Fibroblast of lung (primary cell): ENCODE results near the gene BCL11A. TPM values are rescaled to one million over a fixed set of nuclear protein-coding genes. Genes with fewer than 3 reads are reported as not detected.

Experiments
- DNase-seq, 2 donors: peaks; one replicate each; pipeline versions ENCODE4 v3.0.0 to v3.0.0-alpha.2; 2010; ENCODE audit warnings: low read depth in 2 of 2
- H2AFZ ChIP-seq: 2 replicates; pipeline ENCODE4 v1.5.1; 2012; ENCODE audit warnings: low read length, control low read depth, inconsistent platforms
- H3K27ac ChIP-seq: 2 replicates; pipeline ENCODE4 v1.5.1; 2011; ENCODE audit warnings: low read length, control low read depth; ENCODE audit not compliant: insufficient read depth
- H3K27me3 ChIP-seq: 2 replicates; pipeline ENCODE4 v1.5.1; 2011; ENCODE audit warnings: mild to moderate bottlenecking, low read length; ENCODE audit not compliant: control insufficient read depth, insufficient read depth
- H3K36me3 ChIP-seq: 2 replicates; pipeline ENCODE4 v1.5.1; 2011; ENCODE audit warnings: low read length; ENCODE audit not compliant: control insufficient read depth, insufficient read depth
- H3K4me1 ChIP-seq: 2 replicates; pipeline ENCODE4 v1.5.1; 2011; ENCODE audit warnings: low read length; ENCODE audit not compliant: control insufficient read depth, insufficient read depth; ENCODE audit errors: extremely low read depth
- H3K4me2 ChIP-seq: 2 replicates; pipeline ENCODE4 v1.5.1; 2011; ENCODE audit warnings: low read length, control low read depth; ENCODE audit not compliant: insufficient read depth; ENCODE audit errors: extremely low read depth
- H3K4me3 ChIP-seq, 4 experiments: fragments of 200-600 bp in 1 of 4; sonication (generic) in 1 of 4; replicated peaks in 1 of 4; 2 replicates each; pipeline ENCODE4 v1.5.1; 2011 to 2016; ENCODE audit warnings: low read length in 4 of 4, low read depth in 3 of 4, mild to moderate bottlenecking in 3 of 4, control low read depth in 2 of 4, inconsistent platforms in 1 of 4, mixed read lengths in 1 of 4; ENCODE audit not compliant: insufficient read depth in 1 of 4; ENCODE audit errors: control extremely low read depth in 1 of 4
- H3K79me2 ChIP-seq: 2 replicates; pipeline ENCODE4 v1.5.1; 2012; ENCODE audit warnings: mild to moderate bottlenecking, low read length, inconsistent platforms; ENCODE audit not compliant: control insufficient read depth, insufficient read depth
- H3K9ac ChIP-seq: 2 replicates; pipeline ENCODE4 v1.5.1; 2011; ENCODE audit warnings: mild to moderate bottlenecking, low read length, control low read depth; ENCODE audit not compliant: insufficient read depth
- H3K9me3 ChIP-seq: 2 replicates; pipeline ENCODE4 v1.5.1; 2012; ENCODE audit warnings: low read depth, low read length; ENCODE audit not compliant: control insufficient read depth, insufficient read depth
- H4K20me1 ChIP-seq: 2 replicates; pipeline ENCODE4 v1.5.1; 2011; ENCODE audit warnings: low read length; ENCODE audit not compliant: control insufficient read depth, insufficient read depth; ENCODE audit errors: extremely low read depth
- CTCF ChIP-seq, 2 donors: IDR thresholded peaks in 1 of 2; conservative IDR thresholded peaks in 1 of 2; 1 replicate in 1 of 2; 2 replicates in 1 of 2; pipeline ENCODE4 v1.5.1; 2011 to 2012; ENCODE audit warnings: low read length in 2 of 2, control low read depth in 1 of 2, inconsistent platforms in 1 of 2, low read depth in 1 of 2, mild to moderate bottlenecking in 1 of 2
- EZH2 ChIP-seq: IDR thresholded peaks from 2 replicates; pipeline ENCODE4 v1.5.1; 2012; ENCODE audit warnings: low read length, control low read depth, mild to moderate bottlenecking; ENCODE audit errors: missing control alignments
- polyA plus RNA-seq, 2 donors: library from polyadenylated mRNA; depleted of rRNA in 1 of 2; stranded (reverse) in 1 of 2; unstranded in 1 of 2; fragments of >200 nt; gene quantifications; 2 replicates each; pipeline ENCODE4 v1.2.1, GENCODE V29; 2011 to 2012; ENCODE audit warnings: missing spikeins in 1 of 2
- total RNA-seq: library from RNA; depleted of rRNA; stranded (reverse); fragments of >200 nt; gene quantifications from 2 replicates; pipeline ENCODE4 v1.2.1, GENCODE V29; 2014

BCL11A gene
- total and polyA plus RNA-seq, 2 donors (not counting 1 experiment from before 2014, with no cell fraction given): 0.09 to 0.17 TPM

GRCh38 chr2:60538101-60538500 lies 15.4 kb downstream of the BCL11A start:
- H3K27me3 ChIP-seq: no peaks in the 10 kb centered on the region
- TF ChIP-seq EZH2: no peak
- no peak for TF ChIP-seq CTCF (conservative IDR thresholded peaks at IDR 0.05 in 1 of 2, IDR thresholded peaks at IDR 0.05 in 1 of 2; ENCODE audit: low read depth in 1 of 2, low read length in 2 of 2)
- no peak overlapping the region for H3K9ac ChIP-seq
- no peak for DNase-seq
- no peak overlapping the region for H2AFZ ChIP-seq
- H3K4me1 ChIP-seq: no peaks in the 10 kb centered on the region
- H3K4me3 ChIP-seq: no peak overlapping the region
- H3K27ac ChIP-seq: no peak overlapping the region
- no peaks in the 10 kb centered on the region for H4K20me1 ChIP-seq
- H3K4me2 ChIP-seq: no peak overlapping the region
- no peaks in the 10 kb centered on the region for H3K79me2 ChIP-seq
- no peaks in the 10 kb centered on the region for H3K9me3 ChIP-seq
- H3K36me3 ChIP-seq: no peaks in the 10 kb centered on the region

- H4K20me1 ChIP-seq: no peaks in the 10 kb centered on the region
These were observed 16.7 kb downstream of the BCL11A start for GRCh38 chr2:60536746-60537145.

GRCh38 chr2:60535685-60536312 lies 17.7 kb downstream of the BCL11A start:
- no peaks in the 10 kb centered on the region for H3K27me3 ChIP-seq
- H3K4me1 ChIP-seq: no peaks in the 10 kb centered on the region
- H3K4me2 ChIP-seq: no peak overlapping the region
- no peaks in the 10 kb centered on the region for H3K9me3 ChIP-seq
- no peak overlapping the region for H3K4me3 ChIP-seq
- no peak for TF ChIP-seq CTCF (conservative IDR thresholded peaks at IDR 0.05 in 1 of 2, IDR thresholded peaks at IDR 0.05 in 1 of 2; ENCODE audit: low read depth in 1 of 2, low read length in 2 of 2)
- no peak for TF ChIP-seq EZH2
- no peak overlapping the region for H2AFZ ChIP-seq
- H3K27ac ChIP-seq: no peak overlapping the region
- no peak for DNase-seq
- H3K9ac ChIP-seq: no peak overlapping the region
- no peaks in the 10 kb centered on the region for H3K36me3 ChIP-seq
- no peaks in the 10 kb centered on the region for H4K20me1 ChIP-seq
- H3K79me2 ChIP-seq: no peaks in the 10 kb centered on the region

More at GRCh38 chr2:60536746-60537145, 16.7 kb downstream of the BCL11A start:
- Histone ChIP-seq H3K36me3 (no peaks in the 10 kb centered on the region), H2AFZ (no peak overlapping the region), H3K4me2 (no peak overlapping the region), H3K27ac (no peak overlapping the region), H3K9ac (no peak overlapping the region), H3K9me3 (no peaks in the 10 kb centered on the region), H3K4me3 (no peak overlapping the region), H3K4me1 (no peaks in the 10 kb centered on the region), H3K79me2 (no peaks in the 10 kb centered on the region), H3K27me3 (no peaks in the 10 kb centered on the region)
- TF ChIP-seq EZH2: no peak
- no peak for TF ChIP-seq CTCF (conservative IDR thresholded peaks at IDR 0.05 in 1 of 2, IDR thresholded peaks at IDR 0.05 in 1 of 2; ENCODE audit: low read depth in 1 of 2, low read length in 2 of 2)
- DNase-seq: no peak
